HG03045 (cell line): ENCODE data around the gene COBLL1.
"Not testable (repeated sequence)": the region's sequence is repeated elsewhere in the genome, so short reads cannot be mapped to it uniquely, and the experiment has no call there.

Experiments
- ATAC-seq: cut with Tn5 transposase; IDR thresholded peaks from one replicate; pipeline ENCODE4 v1.9.1; 2021; ENCODE audit warnings: mild to moderate bottlenecking, moderate library complexity; ENCODE audit not compliant: unreplicated experiment

The COBLL1 gene

GRCh38 chr2:164722616-164723338 lies 118.8 kb downstream of the COBLL1 start:
- no peak for ATAC-seq

- no peak for ATAC-seq
Measured at GRCh38 chr2:164721430-164721829, 120.2 kb downstream of the COBLL1 start.

- ATAC-seq, result no peak
Measured at GRCh38 chr2:164719996-164720941, 121.4 kb downstream of the COBLL1 start.

- ATAC-seq, result no peak
Measured at GRCh38 chr2:164717000-164717803, 124.4 kb downstream of the COBLL1 start.

GRCh38 chr2:164714471-164714870 lies 127.2 kb downstream of the COBLL1 start:
- ATAC-seq, result no peak

GRCh38 chr2:164711766-164712138 lies 129.9 kb downstream of the COBLL1 start:
- no peak for ATAC-seq

- no peak for ATAC-seq
Measured at GRCh38 chr2:164710837-164711765, 130.5 kb downstream of the COBLL1 start.

- not testable (repeated sequence) for ATAC-seq
Measured at GRCh38 chr2:164710252-164710836, 131.3 kb downstream of the COBLL1 start.

- ATAC-seq, result no peak
Measured at GRCh38 chr2:164706522-164706921, 135.1 kb downstream of the COBLL1 start.

GRCh38 chr2:164705412-164706167 lies 136.0 kb downstream of the COBLL1 start:
- ATAC-seq, result no peak

GRCh38 chr2:164703915-164704706 lies 137.5 kb downstream of the COBLL1 start:
- ATAC-seq, result no peak

GRCh38 chr2:164701565-164701964 lies 140.1 kb downstream of the COBLL1 start:
- no peak for ATAC-seq

- no peak for ATAC-seq
Measured at GRCh38 chr2:164700390-164700789, 141.2 kb downstream of the COBLL1 start.

- no peak for ATAC-seq
Measured at GRCh38 chr2:164697688-164698461, 143.7 kb downstream of the COBLL1 start.

GRCh38 chr2:164696634-164697033 lies 145.0 kb downstream of the COBLL1 start:
- no peak for ATAC-seq

GRCh38 chr2:164694275-164694695 lies 147.3 kb downstream of the COBLL1 start:
- no peak for ATAC-seq

GRCh38 chr2:164693834-164694233 lies 147.8 kb downstream of the COBLL1 start:
- ATAC-seq, result no peak
